Colonic mucosa (tissue), 2 donors: ENCODE results near the gene ASPHD1. TPM values are rescaled to one million over a fixed set of nuclear protein-coding genes. Genes with fewer than 3 reads are reported as not detected.

Source experiments
- total RNA-seq, 2 donors: library from RNA; stranded (reverse); fragmentation: NEBNext Ultra II Directional in 1 of 2; extraction: Animal tissue kit (Norgen Biotek cat#: 25700) in 1 of 2; gene quantifications; one replicate each; pipeline ENCODE4 v1.2.1, GENCODE V29; 2021
- donor health status: DM: no; HTN: no; CAD: no.
- donor health status: DM: no; HTN: no; CAD: no.

The ASPHD1 gene
- total RNA-seq, 2 donors from 2014 or later, result 1.5 to 3.9 TPM

Other genes with a start within 250 kb of the ASPHD1 start
- 1 to 10 TPM; 2.3 to 3.7 TPM for gene SPN, start 237.2 kb upstream of the ASPHD1 start, total RNA-seq
- gene QPRT, start 221.3 kb upstream of the ASPHD1 start, total RNA-seq, result 100 to 1,000 TPM in 1 of 2 donors, 10 to 100 TPM in 1; 54.7 to 102 TPM
- 1 to 10 TPM; 1.7 TPM for gene C16orf54, start 154.5 kb upstream of the ASPHD1 start, total RNA-seq
- 100 to 1,000 TPM; 280 to 758 TPM for gene ZG16, start 122.2 kb upstream of the ASPHD1 start, total RNA-seq
- 100 to 1,000 TPM in 1 of 2 donors, 10 to 100 TPM in 1; 60.7 to 150 TPM for gene KIF22, start 109.7 kb upstream of the ASPHD1 start, total RNA-seq
- gene MAZ, start 94.0 kb upstream of the ASPHD1 start, total RNA-seq, result 100 to 1,000 TPM; 286 to 441 TPM
- 1 to 10 TPM; 1.4 to 1.7 TPM for gene PRRT2, start 88.3 kb upstream of the ASPHD1 start, total RNA-seq
- gene PAGR1, start 84.3 kb upstream of the ASPHD1 start, total RNA-seq, result 10 to 100 TPM; 16.0 to 45.0 TPM
- gene MVP, start 80.0 kb upstream of the ASPHD1 start, total RNA-seq, result 100 to 1,000 TPM; 427 to 450 TPM
- gene CDIPT, start 37.3 kb upstream of the ASPHD1 start, total RNA-seq, result 10 to 100 TPM; 58.1 to 62.7 TPM
- gene SEZ6L2, start 938 bp upstream of the ASPHD1 start, total RNA-seq, result 10 to 100 TPM; 11.2 to 12.1 TPM
- gene KCTD13, start 25.7 kb downstream of the ASPHD1 start, total RNA-seq, result 10 to 100 TPM; 17.7 to 28.8 TPM
- gene TMEM219, start 61.6 kb downstream of the ASPHD1 start, total RNA-seq, result 100 to 1,000 TPM; 149 to 174 TPM
- gene TAOK2, start 73.4 kb downstream of the ASPHD1 start, total RNA-seq, result 10 to 100 TPM; 37.4 to 62.3 TPM
- 10 to 100 TPM in 1 of 2 donors, 1 to 10 TPM in 1; 7.5 to 18.4 TPM for gene HIRIP3, start 95.1 kb downstream of the ASPHD1 start, total RNA-seq
- 10 to 100 TPM; 46.9 to 80.2 TPM for gene INO80E, start 95.8 kb downstream of the ASPHD1 start, total RNA-seq
- 10 to 100 TPM in 1 of 2 donors, 1 to 10 TPM in 1; 4.8 to 12.9 TPM for gene DOC2A, start 110.5 kb downstream of the ASPHD1 start, total RNA-seq
- not detected for gene C16orf92, start 122.7 kb downstream of the ASPHD1 start, total RNA-seq
- gene TLCD3B, start 130.8 kb downstream of the ASPHD1 start, total RNA-seq, result under 1 TPM; 0.16 to 0.49 TPM
- gene ALDOA, start 165.3 kb downstream of the ASPHD1 start, total RNA-seq, result 1,000 to 10,000 TPM; 2,396 to 2,926 TPM
- gene PPP4C, start 175.5 kb downstream of the ASPHD1 start, total RNA-seq, result 100 to 1,000 TPM; 111 to 156 TPM
- 1 to 10 TPM in 1 of 2 donors, under 1 TPM in 1; 0.85 to 1.6 TPM for gene TBX6, start 191.4 kb downstream of the ASPHD1 start, total RNA-seq
- gene YPEL3, start 195.7 kb downstream of the ASPHD1 start, total RNA-seq, result 10 to 100 TPM; 15.5 to 39.2 TPM
- 10 to 100 TPM; 40.4 to 95.2 TPM for gene GDPD3, start 213.0 kb downstream of the ASPHD1 start, total RNA-seq
- gene MAPK3, start 222.7 kb downstream of the ASPHD1 start, total RNA-seq, result 100 to 1,000 TPM; 208 to 298 TPM